GM19328 (cell line): ENCODE results near the gene ARL2.
"Not testable (repeated sequence)": the region's sequence is repeated elsewhere in the genome, so short reads cannot be mapped to it uniquely, and the experiment has no call there.

Experiments used
- ATAC-seq: cut with Tn5 transposase; IDR thresholded peaks from one replicate; pipeline ENCODE4 v1.9.1; 2021; ENCODE audit warnings: mild to moderate bottlenecking, moderate library complexity; ENCODE audit not compliant: unreplicated experiment

Gene ARL2

DNA sequence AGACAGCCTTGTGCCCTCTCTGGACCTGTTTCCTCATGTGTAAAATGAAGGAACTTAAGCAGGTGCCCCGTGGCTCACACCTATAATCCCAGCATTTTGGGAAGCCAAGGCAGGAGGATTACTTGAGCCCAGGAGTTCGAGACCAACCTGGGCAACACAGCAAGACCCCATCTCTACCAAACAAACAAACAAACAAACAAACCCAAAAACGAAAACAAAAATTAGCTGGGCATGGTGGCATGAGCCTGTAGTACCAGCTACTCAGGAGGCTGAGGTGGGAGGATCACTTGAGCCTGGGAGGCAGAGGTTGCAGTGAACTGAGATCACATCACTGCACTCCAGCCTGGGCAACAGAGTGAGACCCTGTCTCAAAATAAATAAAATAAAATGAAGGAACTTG, 10.0 kb upstream of the ARL2 start:
- not testable (repeated sequence) for ATAC-seq

DNA sequence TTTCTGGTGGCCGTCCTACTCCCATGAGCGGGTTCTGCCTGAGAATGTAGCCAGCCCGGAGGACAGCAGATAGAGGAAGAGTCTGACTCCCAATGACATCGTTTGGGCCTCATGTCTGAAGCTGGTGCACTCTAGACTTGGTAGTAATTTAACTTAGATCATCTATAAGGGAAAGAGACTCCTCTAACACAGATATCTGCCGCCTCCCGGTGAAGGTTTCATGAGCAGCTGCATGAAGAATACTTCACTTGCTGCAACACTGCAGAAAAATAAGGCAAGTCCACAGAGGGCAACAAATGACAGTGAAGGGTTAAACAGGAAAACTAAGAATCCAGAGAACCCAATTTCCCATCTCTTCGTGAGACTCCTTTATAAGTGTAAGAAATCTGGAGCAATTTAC, 5.9 kb upstream of the ARL2 start:
- ATAC-seq, result no peak

DNA sequence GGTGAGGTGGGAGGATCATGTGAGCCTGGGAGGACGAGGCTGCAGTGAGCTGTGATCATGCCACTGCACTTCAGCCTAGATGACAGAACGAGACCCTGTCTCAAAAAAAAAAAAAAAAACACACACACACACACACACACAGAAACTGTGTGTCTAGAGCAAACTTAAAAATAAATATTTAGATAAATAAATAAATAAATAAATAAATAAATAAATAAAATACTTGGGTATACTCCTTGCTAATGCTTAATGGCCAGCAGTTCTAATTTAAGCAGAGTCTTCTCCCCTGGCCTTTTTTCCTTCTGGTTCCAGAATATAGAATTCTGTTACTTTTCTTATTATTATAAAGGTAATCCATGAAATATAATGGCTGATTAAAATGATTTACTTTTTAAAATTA, 5.1 kb upstream of the ARL2 start:
- no peak for ATAC-seq

DNA sequence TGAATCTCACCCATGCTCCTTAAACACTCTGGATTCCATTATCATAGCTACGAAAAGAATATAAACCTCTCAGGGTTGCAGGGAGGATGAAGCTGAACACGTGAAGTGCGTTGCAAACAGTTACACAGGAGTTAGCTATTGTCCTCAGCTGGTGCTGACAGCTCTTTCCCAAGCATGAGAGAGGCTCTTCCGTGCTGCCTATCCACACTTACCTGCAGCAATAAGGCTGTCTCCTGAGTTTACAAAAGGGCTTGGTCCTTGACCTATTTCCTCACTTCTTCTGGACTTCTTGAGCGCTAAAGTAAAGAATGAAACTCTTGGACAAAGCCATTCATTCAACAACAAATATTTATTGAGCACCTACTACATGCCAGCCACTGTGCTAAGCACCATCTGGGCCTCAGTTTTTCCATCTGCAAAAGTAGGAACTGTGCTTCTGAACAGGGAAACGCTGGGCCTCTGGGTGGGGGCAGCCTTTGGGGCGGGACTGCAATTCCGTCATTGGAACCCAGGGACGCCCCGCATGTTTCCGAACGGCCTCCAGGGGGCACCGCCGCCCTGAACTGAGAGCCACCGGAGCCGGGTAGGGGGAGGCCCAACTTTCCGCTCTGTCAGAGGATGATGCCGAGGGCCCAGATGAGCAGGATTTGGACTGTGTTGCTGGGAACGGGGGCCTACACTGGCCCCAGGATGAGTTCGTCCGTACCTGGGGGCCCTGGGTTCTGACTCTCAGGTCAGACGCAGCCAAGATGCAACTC, 651 bp upstream of the ARL2 start:
- ATAC-seq, result peak; percentile 55

DNA sequence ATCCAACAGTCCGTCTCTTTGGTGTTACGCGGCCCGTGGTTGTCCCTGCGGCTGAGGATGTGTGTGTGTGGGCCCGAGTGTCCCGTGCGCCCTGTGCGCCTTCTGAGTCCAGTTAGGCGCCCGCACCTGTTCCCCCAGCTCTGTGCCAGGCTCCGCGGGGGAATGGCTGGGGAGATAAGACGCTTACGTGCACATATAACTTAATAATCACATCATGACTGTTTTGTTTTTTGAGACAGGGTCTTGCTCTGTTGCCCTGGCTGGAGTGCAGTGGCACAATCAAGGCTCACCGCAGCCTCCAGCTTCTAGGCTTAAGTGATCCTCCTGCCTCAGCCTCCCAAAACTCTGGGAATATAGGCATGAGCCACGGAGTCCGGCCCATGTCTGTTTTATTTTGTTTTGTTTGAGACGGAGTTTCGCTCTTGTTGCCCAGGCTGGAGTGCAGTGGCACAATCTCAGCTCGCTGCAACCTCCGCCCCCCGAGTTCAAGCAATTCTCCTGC, 817 bp downstream of the ARL2 start:
- ATAC-seq, result no peak

DNA sequence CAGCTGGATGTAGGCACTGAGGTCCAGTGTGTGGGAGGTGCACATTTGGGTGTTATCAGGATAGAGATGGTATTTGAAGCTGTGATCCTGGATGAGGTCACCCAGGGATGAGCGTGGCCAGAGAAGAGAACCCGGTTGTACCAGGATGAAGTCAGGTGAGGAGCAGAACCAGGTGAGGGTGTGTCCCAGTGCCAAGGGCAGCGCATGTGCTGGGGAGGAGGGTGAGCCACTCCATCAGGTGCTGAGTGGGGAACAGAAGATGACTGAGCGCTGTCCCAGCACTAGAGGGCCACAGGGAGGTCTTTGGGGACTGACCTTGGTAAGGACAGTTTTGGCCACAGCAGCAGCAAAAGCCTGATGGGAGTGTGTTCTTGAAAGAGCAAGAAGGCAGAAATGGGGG, 2.7 kb downstream of the ARL2 start:
- ATAC-seq, result no peak

DNA sequence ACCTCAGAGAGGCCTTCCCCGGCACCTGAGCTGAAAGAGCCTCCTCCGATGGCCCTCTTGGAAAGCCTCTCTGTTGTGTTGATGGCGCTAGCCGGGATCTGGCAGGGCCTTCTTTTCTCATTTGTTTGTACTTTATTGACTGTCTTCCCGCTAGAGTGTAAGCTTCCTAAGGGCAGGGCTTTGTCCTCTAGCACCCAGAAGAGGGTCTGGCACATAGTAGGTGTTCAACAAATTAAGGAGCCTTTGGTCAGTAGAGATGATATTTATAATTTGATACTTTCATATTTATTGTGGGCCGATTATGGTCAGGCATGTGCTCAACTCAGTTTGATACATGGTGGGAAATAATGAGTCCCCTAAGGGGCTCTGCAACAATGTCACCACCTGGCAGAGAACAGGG, 4.0 kb downstream of the ARL2 start:
- ATAC-seq, result no peak

DNA sequence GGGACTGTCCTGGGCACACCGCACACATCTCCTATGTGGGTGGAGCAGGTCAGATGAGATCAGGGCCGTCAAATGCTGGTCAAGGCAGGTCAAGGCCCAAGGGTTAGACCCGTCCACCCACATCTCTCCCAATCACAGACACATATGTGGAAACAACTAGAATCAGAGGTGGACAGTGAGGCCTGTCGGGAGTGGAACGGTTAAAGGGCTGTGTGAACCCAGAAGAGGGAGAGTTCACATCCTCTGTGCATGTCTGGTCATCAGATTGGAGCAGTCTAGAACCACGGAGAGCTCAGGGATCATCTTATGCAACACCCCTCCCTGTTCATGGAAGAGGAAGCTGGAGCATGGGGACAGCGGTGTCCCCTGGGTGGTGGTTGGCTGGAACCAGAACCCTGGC, 5.9 kb downstream of the ARL2 start:
- ATAC-seq, result no peak

DNA sequence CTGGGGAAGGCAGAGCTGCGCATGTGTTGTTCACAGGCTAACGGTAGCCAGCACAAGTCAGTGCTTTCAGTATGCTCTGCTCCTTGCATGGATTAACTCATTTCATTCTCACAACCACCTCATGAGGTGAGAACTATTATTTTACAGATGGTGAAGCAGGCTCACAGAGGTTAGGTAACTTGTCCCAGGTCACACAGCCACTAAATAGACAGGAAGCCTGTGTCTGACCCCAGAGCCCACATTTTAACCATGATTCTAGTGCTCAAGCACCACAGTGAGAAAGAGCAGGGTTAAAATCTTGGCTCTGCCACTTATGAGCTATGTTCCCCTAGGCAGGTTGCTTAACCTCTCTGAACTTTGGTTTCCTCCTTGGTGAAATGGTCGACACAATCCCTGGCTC, 7.0 kb downstream of the ARL2 start:
- no peak for ATAC-seq

DNA sequence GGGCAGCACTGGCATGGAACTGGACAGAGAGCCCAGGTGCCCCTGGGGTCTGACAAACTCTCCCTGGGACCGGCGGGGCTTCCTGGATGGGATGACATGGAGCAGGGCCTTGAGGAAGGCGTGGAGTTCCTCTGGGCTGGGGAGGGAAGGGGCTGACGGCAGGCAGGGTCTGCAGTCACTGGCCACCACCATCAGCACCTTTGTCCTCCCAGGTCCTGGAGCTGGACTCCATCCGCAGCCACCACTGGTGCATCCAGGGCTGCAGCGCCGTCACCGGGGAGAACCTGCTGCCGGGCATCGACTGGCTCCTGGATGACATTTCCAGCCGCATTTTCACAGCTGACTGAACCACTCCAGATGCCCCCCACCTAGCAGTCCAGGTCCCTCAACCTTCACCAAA, 7.5 kb downstream of the ARL2 start:
- no peak for ATAC-seq

DNA sequence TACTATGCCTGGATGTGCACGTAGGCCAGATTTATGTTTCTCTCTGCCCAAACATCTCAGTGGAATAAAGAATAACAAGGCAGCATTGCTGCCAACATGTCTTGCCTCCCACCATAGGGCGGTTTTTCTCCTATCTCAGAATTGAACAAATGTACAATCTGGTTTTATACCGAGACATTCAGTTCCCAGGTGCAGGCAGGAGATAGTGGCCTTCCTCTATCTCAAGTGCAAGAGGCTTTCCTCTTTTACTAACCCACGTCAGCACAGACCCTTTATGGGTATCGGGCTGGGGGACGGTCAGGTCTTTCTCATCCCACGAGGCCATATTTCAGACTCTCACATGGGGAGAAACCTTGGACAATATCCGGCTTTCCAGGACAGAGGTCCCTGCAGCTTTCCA, 9.5 kb downstream of the ARL2 start:
- not testable (repeated sequence) for ATAC-seq

DNA sequence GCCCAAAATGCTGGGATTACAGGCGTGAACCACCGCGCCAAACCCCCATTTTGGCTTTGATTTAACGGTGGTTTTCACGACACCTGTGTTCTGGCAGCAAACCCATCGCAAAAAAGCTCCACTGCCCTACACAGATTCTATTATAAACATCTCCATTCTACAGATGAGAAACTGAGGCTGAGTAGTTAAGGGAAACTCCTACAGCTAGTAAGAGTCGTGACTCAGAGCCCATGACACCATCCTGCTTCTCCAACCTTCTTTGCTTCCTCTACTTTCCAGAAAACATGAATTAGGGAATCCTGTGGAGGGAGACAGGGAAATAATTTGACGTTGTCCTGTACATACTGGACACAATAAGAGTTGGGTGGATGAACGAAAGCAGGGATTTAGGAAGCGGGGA, 12.8 kb downstream of the ARL2 start:
- no peak for ATAC-seq

DNA sequence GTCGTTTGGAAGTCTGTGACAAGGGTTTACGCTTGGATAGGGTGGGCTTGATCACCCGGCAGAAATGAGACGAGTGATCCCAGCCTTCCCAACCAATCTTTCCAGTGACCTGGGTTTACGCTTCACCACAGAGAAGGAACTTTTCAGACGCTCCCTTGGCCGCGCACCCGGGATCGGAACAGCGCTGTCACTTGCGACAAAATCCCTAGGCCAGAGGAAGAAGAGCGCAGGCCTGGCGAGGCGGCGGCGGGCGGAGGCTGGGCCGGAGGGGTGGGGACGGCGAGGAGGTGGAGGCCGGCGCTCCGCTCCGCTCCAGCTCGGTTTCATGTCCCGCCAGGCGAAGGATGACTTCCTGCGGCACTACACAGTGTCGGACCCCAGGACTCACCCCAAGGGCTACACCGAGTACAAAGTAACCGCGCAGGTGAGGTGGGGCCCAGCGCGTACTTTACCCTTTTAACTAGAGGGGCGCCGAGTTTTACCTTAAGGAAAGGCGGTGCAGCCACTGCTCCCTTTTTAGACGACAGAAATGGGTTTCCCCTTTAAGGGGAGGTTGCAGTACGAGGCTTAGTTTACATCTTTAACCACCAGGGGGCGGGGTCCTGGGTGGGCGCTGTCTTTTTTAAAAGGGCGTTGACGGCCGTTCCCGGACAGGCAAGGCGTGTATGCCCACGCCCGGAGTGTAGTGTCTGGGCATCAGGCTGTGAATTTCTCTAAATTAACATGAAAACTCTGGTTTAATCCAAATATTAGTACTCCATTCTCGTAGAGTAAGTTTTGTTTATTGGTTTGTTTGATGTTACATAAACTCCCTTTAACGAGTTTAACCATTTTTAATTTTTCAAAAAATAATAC, 13.5 kb downstream of the ARL2 start, which contains the start of gene SNX15:
Gene SNX15 (plus strand): TSS at position 227 of the 855 bp plus-strand sequence. CDS start 99 bp downstream, at position 326.
- ATAC-seq, result peak; percentile 88

DNA sequence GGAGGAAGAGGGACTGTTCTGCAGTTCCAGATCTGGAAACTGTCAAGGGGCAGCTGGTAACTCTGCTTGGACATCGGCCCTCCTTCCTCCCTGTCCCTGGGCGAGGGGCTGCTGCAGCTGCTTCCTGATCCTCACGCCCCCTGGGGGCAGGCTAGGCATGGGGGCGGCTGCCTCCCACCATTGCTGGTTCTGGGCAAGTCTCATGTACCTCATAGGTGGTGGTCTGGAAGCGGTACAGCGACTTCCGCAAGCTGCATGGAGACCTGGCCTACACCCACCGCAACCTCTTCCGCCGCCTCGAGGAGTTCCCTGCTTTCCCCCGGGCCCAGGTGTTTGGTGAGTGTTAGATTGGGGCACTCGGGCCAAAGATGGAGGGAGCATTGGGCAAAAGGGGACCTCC, 18.3 kb downstream of the ARL2 start:
- ATAC-seq, result no peak

DNA sequence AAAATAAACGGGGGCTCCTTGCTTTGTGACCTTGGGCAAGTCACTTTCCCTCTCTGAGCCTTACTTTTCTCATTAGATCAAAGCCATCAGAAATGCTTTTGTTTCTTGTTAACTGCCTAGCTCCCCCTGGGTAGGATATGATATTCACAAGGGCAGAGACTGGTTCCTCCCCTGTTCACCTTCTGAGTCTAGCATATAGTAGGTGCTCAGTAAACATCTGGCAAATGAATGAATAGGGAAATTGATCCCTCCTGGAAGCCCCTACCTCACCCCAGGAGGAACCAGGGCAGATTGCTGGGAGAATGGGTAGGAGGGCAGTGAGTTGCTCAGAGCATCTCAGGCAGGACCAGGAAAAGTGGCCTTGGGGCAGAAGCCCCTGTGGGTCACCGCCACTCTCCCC, 20.5 kb downstream of the ARL2 start:
- ATAC-seq, result no peak

DNA sequence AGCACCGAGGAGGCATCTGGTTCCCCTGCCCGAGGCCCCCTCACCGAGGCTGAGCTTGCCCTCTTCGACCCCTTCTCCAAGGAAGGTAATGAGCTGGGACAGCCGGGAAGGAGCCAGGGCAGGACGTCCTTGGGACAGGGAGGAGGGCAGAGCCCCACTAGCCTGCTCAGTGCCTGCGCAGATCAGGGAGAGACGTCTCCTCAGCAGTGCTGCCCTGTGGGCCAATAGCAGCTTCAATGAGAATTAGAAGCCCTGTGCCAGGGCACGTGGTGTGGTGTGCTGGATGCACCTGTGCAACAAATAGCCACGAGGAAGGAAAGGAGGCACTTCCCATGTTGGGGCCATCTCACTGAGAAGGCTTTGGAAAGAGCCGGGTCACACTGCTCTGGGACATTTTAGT, 21.6 kb downstream of the ARL2 start:
- ATAC-seq, result no peak

DNA sequence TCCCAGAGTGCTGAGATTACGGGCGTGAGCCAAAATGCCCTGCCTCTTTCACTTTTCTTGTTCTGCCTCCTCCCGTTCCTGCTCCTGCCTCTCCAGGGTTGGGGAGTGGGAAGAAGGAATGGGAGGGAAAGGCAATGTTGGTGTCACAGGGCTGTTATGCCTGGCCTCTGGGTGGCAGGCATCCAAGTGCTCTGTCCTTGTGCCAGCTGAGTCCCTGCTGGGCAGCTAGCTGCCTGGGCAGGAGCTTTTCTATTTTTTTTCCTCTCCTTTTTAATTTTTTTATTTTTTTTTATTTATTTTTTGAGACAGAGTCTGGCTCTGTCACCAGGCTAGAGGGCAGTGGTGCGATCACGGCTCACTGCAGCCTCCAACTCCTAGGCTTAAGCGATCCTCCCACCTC, 23.0 kb downstream of the ARL2 start:
- no peak for ATAC-seq

DNA sequence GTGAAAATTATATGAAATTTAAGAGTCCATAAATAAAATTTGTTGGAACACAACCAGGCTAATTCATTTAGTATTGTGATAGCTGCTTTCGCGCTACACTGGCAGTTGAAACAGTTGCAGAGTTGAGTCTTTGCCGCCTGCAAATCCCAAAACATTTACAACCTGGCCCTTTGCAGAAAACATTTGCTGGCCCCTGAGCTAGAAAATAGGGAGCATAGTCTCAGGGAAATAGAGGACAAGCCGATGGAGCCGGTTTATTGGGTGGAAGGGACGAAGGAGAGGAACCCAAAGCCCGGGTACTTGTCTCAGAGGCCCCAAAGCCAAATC, 26.5 kb downstream of the ARL2 start:
- ATAC-seq, result no peak

DNA sequence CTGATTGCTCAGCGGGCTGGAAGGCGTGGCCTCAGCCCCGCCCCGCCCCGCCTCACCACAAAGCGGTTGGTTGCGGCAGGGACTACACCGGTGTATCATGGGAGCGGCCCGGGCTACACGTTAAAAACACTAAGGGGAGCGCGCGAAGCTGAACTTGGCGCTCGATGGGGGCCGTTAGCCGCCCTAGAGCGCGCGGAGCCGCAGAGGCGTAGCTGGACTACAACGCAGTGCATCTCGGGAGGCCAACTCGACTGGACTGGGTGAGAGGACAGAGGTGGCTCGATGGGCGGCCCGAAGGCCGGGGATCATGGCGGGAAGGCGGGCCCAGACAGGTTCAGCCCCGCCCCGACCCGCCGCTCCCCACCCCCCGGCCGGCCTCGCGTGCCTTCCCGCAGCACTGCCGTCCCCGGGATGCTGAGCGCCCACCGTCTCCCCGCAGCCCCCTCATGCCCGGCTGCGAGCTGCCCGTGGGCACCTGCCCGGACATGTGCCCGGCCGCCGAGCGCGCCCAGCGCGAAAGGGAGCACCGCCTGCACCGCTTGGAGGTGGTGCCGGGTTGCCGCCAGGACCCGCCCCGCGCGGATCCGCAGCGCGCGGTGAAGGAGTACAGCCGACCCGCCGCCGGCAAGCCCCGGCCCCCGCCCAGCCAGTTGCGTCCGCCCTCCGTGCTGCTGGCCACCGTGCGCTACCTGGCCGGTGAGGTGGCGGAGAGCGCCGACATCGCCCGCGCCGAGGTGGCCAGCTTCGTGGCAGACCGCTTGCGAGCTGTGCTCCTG, 27.1 kb downstream of the ARL2 start, which contains the start of gene SAC3D1:
Gene SAC3D1 (plus strand): TSS at position 364 of the 776 bp plus-strand sequence. CDS start 83 bp downstream, at position 447.
- peak; percentile 79 for ATAC-seq

DNA sequence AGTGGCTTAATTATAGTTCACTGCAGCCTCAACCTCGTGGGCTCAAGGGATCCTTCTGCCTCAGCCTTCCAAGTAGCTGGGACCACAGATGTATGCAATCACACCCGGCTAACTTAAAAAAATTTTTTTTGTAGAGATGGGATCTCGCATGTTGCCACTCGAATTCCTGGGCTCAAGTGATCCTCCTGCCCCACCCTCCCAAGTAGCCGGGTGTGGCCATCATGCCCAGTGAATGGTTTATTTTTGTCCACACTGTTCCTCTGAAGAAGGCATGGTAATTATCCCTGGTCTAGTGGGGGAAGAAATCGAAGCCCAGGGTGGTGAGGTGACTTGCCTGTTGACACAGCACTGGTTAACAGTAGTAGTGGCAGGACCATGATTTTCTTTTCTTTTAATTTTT, 28.9 kb downstream of the ARL2 start:
- no peak for ATAC-seq

DNA sequence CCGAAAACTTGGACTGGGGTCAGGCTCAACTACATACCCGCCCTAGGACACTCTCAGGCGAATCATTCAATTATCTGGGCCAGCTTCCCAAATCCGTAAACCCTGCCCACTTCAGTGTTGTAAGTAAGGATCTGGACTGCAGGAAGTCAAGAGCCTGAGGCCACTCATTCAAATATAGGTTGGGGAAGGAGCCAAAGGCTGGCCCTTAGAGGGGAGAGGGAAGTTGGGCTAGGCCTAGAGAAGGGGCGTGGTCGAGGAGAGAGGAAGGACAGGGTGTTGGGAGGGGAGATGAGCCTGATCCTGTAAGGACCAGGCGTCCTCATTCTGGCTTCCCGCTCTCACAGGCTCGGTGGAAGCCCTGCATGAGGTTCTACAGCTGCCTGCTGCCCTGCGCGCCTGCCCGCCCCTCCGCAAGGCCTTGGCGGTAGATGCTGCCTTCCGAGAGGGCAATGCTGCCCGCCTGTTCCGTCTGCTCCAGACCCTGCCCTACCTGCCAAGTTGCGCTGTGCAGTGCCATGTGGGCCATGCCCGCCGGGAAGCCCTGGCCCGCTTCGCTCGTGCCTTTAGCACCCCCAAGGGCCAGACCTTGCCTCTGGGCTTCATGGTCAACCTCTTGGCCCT, 30.0 kb downstream of the ARL2 start:
- no peak for ATAC-seq
